ENCODE measurements around the gene ONECUT2.
A peak's percentile ranks its signal among the peaks of the same experiment; 100 is the strongest.

Gene ONECUT2

DNA sequence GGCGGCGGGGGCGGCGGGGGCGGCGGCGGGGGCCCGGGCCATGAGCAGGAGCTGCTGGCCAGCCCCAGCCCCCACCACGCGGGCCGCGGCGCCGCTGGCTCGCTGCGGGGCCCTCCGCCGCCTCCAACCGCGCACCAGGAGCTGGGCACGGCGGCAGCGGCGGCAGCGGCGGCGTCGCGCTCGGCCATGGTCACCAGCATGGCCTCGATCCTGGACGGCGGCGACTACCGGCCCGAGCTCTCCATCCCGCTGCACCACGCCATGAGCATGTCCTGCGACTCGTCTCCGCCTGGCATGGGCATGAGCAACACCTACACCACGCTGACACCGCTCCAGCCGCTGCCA, 644 bp downstream of the ONECUT2 start:
- peak; percentile 27 for DNase-seq (ENCODE audit: low spot score)
- TF ChIP-seq, protein P1, sequence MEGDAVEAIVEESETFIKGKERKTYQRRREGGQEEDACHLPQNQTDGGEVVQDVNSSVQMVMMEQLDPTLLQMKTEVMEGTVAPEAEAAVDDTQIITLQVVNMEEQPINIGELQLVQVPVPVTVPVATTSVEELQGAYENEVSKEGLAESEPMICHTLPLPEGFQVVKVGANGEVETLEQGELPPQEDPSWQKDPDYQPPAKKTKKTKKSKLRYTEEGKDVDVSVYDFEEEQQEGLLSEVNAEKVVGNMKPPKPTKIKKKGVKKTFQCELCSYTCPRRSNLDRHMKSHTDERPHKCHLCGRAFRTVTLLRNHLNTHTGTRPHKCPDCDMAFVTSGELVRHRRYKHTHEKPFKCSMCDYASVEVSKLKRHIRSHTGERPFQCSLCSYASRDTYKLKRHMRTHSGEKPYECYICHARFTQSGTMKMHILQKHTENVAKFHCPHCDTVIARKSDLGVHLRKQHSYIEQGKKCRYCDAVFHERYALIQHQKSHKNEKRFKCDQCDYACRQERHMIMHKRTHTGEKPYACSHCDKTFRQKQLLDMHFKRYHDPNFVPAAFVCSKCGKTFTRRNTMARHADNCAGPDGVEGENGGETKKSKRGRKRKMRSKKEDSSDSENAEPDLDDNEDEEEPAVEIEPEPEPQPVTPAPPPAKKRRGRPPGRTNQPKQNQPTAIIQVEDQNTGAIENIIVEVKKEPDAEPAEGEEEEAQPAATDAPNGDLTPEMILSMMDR (IDR thresholded peaks at IDR 0.05; ENCODE audit: borderline replicate concordance, control extremely low read depth, extremely low read depth, insufficient read depth, missing control alignments): no peak
- in situ Hi-C loops (cut with MboI; ENCODE audit: low sequenced_read_pairs, unreplicated experiment): loop anchor here (25.0 kb wide), 1 partner anchor 574 kb away; no protein-coding TSS in a partner anchor

DNA sequence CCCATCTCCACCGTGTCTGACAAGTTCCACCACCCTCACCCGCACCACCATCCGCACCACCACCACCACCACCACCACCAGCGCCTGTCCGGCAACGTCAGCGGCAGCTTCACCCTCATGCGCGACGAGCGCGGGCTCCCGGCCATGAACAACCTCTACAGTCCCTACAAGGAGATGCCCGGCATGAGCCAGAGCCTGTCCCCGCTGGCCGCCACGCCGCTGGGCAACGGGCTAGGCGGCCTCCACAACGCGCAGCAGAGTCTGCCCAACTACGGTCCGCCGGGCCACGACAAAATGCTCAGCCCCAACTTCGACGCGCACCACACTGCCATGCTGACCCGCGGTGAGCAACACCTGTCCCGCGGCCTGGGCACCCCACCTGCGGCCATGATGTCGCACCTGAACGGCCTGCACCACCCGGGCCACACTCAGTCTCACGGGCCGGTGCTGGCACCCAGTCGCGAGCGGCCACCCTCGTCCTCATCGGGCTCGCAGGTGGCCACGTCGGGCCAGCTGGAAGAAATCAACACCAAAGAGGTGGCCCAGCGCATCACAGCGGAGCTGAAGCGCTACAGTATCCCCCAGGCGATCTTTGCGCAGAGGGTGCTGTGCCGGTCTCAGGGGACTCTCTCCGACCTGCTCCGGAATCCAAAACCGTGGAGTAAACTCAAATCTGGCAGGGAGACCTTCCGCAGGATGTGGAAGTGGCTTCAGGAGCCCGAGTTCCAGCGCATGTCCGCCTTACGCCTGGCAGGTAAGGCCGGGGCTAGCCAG, 1.2 kb downstream of the ONECUT2 start:
- in situ Hi-C loops (cut with MboI; ENCODE audit: low sequenced_read_pairs, unreplicated experiment): loop anchor here (25.0 kb wide), 1 partner anchor 574 kb away; no protein-coding TSS in a partner anchor
- peak; percentile 17 for DNase-seq (ENCODE audit: low spot score)
- TF ChIP-seq, protein P1 (IDR thresholded peaks at IDR 0.05; ENCODE audit: borderline replicate concordance, control extremely low read depth, extremely low read depth, insufficient read depth, missing control alignments): no peak

DNA sequence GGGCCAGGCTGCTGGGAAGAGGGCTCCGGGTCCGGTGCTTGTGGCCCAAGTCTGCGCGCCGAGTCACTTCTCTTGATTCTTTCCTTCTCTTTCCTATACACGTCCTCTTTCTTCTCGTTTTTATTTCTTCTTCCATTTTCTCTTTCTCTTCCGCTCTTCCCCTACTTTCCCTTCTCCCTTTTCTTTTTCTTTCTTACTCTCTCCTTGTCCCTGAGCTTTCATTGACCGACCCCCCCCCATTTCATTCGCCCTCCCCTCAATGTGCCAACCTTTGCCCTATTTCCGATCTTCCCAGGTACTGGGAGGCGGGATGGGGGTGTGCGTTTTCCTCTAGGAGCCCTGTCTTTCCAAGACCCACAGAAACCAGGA, 1.8 kb downstream of the ONECUT2 start:
- DNase-seq (ENCODE audit: low spot score): no peak
- in situ Hi-C loops (cut with MboI; ENCODE audit: low sequenced_read_pairs, unreplicated experiment): loop anchor here (25.0 kb wide), 1 partner anchor 575 kb away; no protein-coding TSS in a partner anchor
- TF ChIP-seq, protein P1 (IDR thresholded peaks at IDR 0.05; ENCODE audit: borderline replicate concordance, control extremely low read depth, extremely low read depth, insufficient read depth, missing control alignments): no peak

DNA sequence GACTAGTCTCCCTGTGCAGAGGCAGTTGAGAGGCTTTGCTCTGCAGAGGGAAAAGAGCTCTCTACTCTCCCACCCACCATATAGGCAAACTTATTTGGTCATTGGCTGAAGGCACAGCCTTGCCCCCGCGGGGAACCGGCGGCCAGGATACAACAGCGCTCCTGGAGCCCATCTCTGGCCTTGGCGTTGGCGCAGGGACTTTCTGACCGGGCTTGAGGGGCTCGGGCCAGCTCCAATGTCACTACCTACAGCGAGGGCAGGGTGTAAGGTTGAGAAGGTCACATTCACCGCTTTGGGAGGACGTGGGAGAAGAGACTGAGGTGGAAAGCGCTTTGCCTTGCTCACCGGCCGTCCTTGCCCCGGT, 2.2 kb downstream of the ONECUT2 start:
- TF ChIP-seq, protein P1 (IDR thresholded peaks at IDR 0.05; ENCODE audit: borderline replicate concordance, control extremely low read depth, extremely low read depth, insufficient read depth, missing control alignments): no peak
- DNase-seq (ENCODE audit: low spot score): peak; percentile 27
- in situ Hi-C loops (cut with MboI; ENCODE audit: low sequenced_read_pairs, unreplicated experiment): loop anchor here (25.0 kb wide), 1 partner anchor 575 kb away; no protein-coding TSS in a partner anchor

DNA sequence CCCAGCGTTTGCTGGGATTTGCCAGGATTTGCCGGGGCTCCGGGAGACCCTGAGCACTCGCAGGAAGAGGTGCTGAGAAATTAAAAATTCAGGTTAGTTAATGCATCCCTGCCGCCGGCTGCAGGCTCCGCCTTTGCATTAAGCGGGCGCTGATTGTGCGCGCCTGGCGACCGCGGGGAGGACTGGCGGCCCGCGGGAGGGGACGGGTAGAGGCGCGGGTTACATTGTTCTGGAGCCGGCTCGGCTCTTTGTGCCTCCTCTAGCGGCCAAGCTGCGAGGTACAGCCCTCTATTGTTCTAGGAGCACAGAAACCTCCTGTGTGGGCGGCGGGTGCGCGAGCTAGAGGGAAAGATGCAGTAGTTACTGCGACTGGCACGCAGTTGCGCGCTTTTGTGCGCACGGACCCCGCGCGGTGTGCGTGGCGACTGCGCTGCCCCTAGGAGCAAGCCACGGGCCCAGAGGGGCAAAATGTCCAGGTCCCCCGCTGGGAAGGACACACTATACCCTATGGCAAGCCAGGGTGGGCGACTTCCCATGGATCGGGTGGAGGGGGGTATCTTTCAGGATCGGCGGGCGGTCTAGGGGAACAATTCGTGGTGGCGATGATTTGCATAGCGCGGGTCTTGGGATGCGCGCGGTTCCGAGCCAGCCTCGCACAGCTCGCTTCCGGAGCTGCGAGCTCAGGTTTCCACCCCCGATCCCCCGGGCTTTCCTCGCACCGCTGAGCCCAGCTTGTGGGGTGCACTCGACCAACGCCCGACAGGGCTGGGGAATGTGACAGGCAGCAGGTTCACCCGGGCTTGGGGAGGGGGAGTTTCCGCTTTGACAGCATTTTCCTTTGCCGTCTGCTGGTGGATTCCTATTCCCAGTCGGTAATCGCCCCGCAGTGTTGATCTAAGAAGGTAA, 2.8 kb downstream of the ONECUT2 start:
- in situ Hi-C loops (cut with MboI; ENCODE audit: low sequenced_read_pairs, unreplicated experiment): loop anchor here (25.0 kb wide), 1 partner anchor 576 kb away; no protein-coding TSS in a partner anchor
- DNase-seq (ENCODE audit: low spot score): peak; percentile 81
- TF ChIP-seq, protein P1 (IDR thresholded peaks at IDR 0.05; ENCODE audit: borderline replicate concordance, control extremely low read depth, extremely low read depth, insufficient read depth, missing control alignments): peak; percentile 18
